OCI-LY3 (cell line): ENCODE results near the gene ATP2A3.
"Not testable (repeated sequence)": the region's sequence is repeated elsewhere in the genome, so short reads cannot be mapped to it uniquely, and the experiment has no call there.

Source experiments
- H2AFZ ChIP-seq: fragments of 200-600, 300-600 bp; shearing (Covaris generic); 2 replicates; pipeline ENCODE4 v1.6.0; 2014; ENCODE audit warnings: antibody characterized with exemption, low read depth, low read length
- H3K27ac ChIP-seq: fragments of 200-600, 300-600 bp; sonication (generic); 2 replicates; pipeline ENCODE4 v1.5.1; 2014; ENCODE audit warnings: mild to moderate bottlenecking, low read length, moderate library complexity, mixed read lengths
- H3K27me3 ChIP-seq: fragments of 200-600, 300-600 bp; sonication (generic); 2 replicates; pipeline ENCODE4 v1.6.1; 2014; ENCODE audit warnings: low read depth, low read length, mixed read lengths
- H3K36me3 ChIP-seq: fragments of 200-600, 300-600 bp; sonication (generic); replicated peaks from 2 replicates; pipeline ENCODE3; 2014; ENCODE audit warnings: low read depth, low read length, mixed read lengths
- H3K4me1 ChIP-seq: fragments of 300-600, 200-600 bp; sonication (generic); 2 replicates; pipeline ENCODE4 v1.6.1; 2014; ENCODE audit warnings: low read length, mixed read lengths
- H3K4me2 ChIP-seq: fragments of 200-600, 300-600 bp; sonication (generic); 2 replicates; pipeline ENCODE4 v1.6.1; 2014; ENCODE audit warnings: low read length, mixed read lengths
- H3K4me3 ChIP-seq: fragments of 300-600, 200-600 bp; sonication (generic); 2 replicates; pipeline ENCODE4 v1.5.1; 2014; ENCODE audit warnings: antibody characterized with exemption, mild to moderate bottlenecking, low read length, moderate library complexity
- H3K79me2 ChIP-seq: fragments of 300-600, 200-600 bp; shearing (Covaris generic); 2 replicates; pipeline ENCODE4 v1.6.1; 2014; ENCODE audit warnings: mild to moderate bottlenecking, low read length, mixed read lengths
- H3K9ac ChIP-seq: fragments of 300-600, 200-600 bp; shearing (Covaris generic); 2 replicates; pipeline ENCODE4 v1.6.0; 2014; ENCODE audit warnings: mild to moderate bottlenecking, low read length, moderate library complexity
- H3K9me3 ChIP-seq: fragments of 200-600, 300-600 bp; shearing (Covaris generic); 2 replicates; pipeline ENCODE4 v1.6.1; 2014; ENCODE audit warnings: low read length, mixed read lengths; ENCODE audit not compliant: insufficient read depth
- H4K20me1 ChIP-seq: fragments of 200-600, 300-600 bp; sonication (generic); 2 replicates; pipeline ENCODE4 v1.6.1; 2016; ENCODE audit warnings: low read length, mixed read lengths; ENCODE audit not compliant: insufficient read depth
- EZH2phosphoT487 ChIP-seq: fragments of 200-600 bp; shearing (Covaris generic); IDR thresholded peaks from 2 replicates; pipeline ENCODE4 v1.6.1; 2018; ENCODE audit warnings: antibody characterized with exemption, mixed run types, low read depth
- TF ChIP-seq, protein P1 (sequence below): fragments of 200-600, 300-600 bp; sonication (generic); IDR thresholded peaks from 2 replicates; pipeline ENCODE4 v1.5.1; 2014; ENCODE audit warnings: antibody characterized with exemption, low read length, low read depth

ATP2A3 gene

DNA sequence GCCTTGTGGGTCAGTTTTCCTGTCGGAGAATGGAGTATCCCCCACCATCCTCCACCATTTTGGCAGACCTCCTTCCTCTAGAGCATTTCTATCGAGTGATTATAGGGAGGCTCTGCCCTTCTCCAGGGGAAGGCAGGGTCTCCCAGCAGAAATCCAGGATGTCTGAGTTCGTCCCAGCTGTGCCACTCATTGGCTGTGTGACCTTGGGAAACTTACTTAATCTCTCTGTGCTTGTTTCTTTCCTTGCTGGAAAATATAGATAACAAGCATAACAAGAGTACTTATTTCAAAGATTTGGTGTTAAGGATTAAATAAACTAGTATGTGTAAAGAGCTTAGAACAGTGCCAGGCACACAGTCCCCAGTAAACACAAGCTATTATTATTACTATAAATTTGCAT lies 14.8 kb downstream of the ATP2A3 start:
- Histone ChIP-seq H3K27me3 (no peaks in the 10 kb centered on the region), H3K9ac (no peak overlapping the region), H3K27ac (no peak overlapping the region), H3K36me3 (peaks cover 14% of the 10 kb centered on the region), H3K4me2 (no peak overlapping the region), H2AFZ (no peak overlapping the region), H3K9me3 (no peaks in the 10 kb centered on the region), H4K20me1 (no peaks in the 10 kb centered on the region), H3K4me3 (no peak overlapping the region), H3K79me2 (no peaks in the 10 kb centered on the region), H3K4me1 (no peaks in the 10 kb centered on the region)
- TF ChIP-seq, protein P1, sequence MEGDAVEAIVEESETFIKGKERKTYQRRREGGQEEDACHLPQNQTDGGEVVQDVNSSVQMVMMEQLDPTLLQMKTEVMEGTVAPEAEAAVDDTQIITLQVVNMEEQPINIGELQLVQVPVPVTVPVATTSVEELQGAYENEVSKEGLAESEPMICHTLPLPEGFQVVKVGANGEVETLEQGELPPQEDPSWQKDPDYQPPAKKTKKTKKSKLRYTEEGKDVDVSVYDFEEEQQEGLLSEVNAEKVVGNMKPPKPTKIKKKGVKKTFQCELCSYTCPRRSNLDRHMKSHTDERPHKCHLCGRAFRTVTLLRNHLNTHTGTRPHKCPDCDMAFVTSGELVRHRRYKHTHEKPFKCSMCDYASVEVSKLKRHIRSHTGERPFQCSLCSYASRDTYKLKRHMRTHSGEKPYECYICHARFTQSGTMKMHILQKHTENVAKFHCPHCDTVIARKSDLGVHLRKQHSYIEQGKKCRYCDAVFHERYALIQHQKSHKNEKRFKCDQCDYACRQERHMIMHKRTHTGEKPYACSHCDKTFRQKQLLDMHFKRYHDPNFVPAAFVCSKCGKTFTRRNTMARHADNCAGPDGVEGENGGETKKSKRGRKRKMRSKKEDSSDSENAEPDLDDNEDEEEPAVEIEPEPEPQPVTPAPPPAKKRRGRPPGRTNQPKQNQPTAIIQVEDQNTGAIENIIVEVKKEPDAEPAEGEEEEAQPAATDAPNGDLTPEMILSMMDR = no peak
- no peak for TF ChIP-seq EZH2phosphoT487

- not testable (repeated sequence) for H3K79me2 ChIP-seq, H3K4me3 ChIP-seq, H3K9me3 ChIP-seq, H3K27ac ChIP-seq, H3K4me1 ChIP-seq, H4K20me1 ChIP-seq, H3K27me3 ChIP-seq, H2AFZ ChIP-seq, H3K9ac ChIP-seq, H3K4me2 ChIP-seq
- H3K36me3 ChIP-seq = peaks cover 15% of the 10 kb centered on the region
These were observed 15.7 kb downstream of the ATP2A3 start for GRCh38 chr17:3948551-3948950.

GRCh38 chr17:3947318-3947810 lies 16.9 kb downstream of the ATP2A3 start:
- Histone ChIP-seq H2AFZ (no peak overlapping the region), H3K27ac (no peak overlapping the region), H3K4me2 (no peak overlapping the region), H3K4me3 (no peak overlapping the region), H3K4me1 (no peaks in the 10 kb centered on the region), H3K36me3 (peaks cover 15% of the 10 kb centered on the region), H3K27me3 (no peaks in the 10 kb centered on the region), H3K9ac (no peak overlapping the region), H3K79me2 (no peaks in the 10 kb centered on the region), H4K20me1 (no peaks in the 10 kb centered on the region), H3K9me3 (no peaks in the 10 kb centered on the region)
- no peak for TF ChIP-seq EZH2phosphoT487
- TF ChIP-seq, protein P1 = no peak

DNA sequence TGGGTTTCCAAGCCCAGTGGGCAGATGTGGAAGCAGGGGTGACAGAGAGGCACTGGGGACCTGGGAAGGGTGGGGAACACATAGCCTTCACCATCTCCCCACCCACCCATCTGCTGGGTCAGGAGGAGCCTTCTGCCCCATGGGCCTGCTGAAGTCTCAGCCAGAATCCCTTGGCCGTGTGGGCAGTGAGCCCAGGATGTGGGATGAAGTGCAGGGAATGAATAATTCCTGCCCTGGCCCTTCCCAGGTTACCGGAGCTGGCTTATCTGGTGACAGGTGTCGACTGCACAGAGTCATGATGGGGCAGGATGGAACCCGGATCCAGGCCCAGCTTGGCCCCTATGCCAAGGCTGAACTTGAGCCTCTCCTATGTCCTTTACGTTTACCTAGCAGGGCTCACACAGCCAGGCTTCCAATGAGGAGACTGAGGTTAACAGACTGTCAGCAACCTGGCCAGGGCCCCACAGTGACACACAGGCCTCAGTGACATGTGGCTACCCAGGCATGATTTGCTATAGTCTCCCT lies 17.5 kb downstream of the ATP2A3 start:
- TF ChIP-seq, protein P1 = no peak
- no peak for TF ChIP-seq EZH2phosphoT487
- H3K4me3 ChIP-seq = no peak overlapping the region
- H3K4me1 ChIP-seq = no peaks in the 10 kb centered on the region
- no peaks in the 10 kb centered on the region for H4K20me1 ChIP-seq
- no peak overlapping the region for H3K27ac ChIP-seq
- no peak overlapping the region for H3K9ac ChIP-seq
- no peak overlapping the region for H2AFZ ChIP-seq
- no peaks in the 10 kb centered on the region for H3K79me2 ChIP-seq
- H3K27me3 ChIP-seq = no peaks in the 10 kb centered on the region
- no peaks in the 10 kb centered on the region for H3K9me3 ChIP-seq
- peaks cover 15% of the 10 kb centered on the region for H3K36me3 ChIP-seq
- no peak overlapping the region for H3K4me2 ChIP-seq
